Suprapubic skin (tissue), 4 donors: ENCODE data around the gene ANKRD11. TPM values are rescaled to one million over a fixed set of nuclear protein-coding genes. Genes with fewer than 3 reads are reported as not detected.

Experiments
- DNase-seq, 2 donors: peaks; one replicate each; pipeline ENCODE4 v3.0.0-alpha.2; 2019; ENCODE audit warnings: low spot score in 2 of 2
- H3K27ac ChIP-seq: fragments of 200-600 bp; sonication (generic); one replicate; pipeline ENCODE4 v1.5.1; 2019
- H3K27me3 ChIP-seq: fragments of 200-600 bp; sonication (generic); one replicate; pipeline ENCODE4 v1.5.1; 2019
- H3K36me3 ChIP-seq: fragments of 200-600 bp; sonication (generic); one replicate; pipeline ENCODE4 v1.5.1; 2019
- H3K4me1 ChIP-seq: fragments of 200-600 bp; sonication (generic); one replicate; pipeline ENCODE4 v1.5.1; 2019
- H3K4me3 ChIP-seq: fragments of 200-600 bp; sonication (generic); one replicate; pipeline ENCODE4 v1.5.1; 2019; ENCODE audit warnings: mild to moderate bottlenecking
- H3K9me3 ChIP-seq: fragments of 200-600 bp; sonication (generic); one replicate; pipeline ENCODE4 v1.5.1; 2019
- CTCF ChIP-seq, 2 donors: fragments of 200-600 bp in 1 of 2; fragments of 450-650 bp in 1 of 2; sonication (generic) in 1 of 2; IDR thresholded peaks; one replicate each; pipeline ENCODE4 v1.5.1; 2016 to 2019; ENCODE audit warnings: antibody characterized with exemption in 2 of 2, mild to moderate bottlenecking in 1 of 2, moderate library complexity in 1 of 2
- EP300 ChIP-seq: sonication (generic); formaldehyde crosslinking; IDR thresholded peaks from one replicate; pipeline ENCODE4 v1.6.1; 2017; ENCODE audit warnings: antibody characterized with exemption
- POLR2A ChIP-seq, 2 donors: fragments of 450-650 bp; IDR thresholded peaks; one replicate each; pipeline ENCODE4 v1.6.1; 2017; ENCODE audit warnings: antibody characterized with exemption in 2 of 2, mild to moderate bottlenecking in 2 of 2, moderate library complexity in 2 of 2
- POLR2AphosphoS5 ChIP-seq, 3 donors: sonication (generic); formaldehyde crosslinking; IDR thresholded peaks; one replicate each; pipeline ENCODE4 v1.6.1; 2017; ENCODE audit warnings: antibody characterized with exemption in 3 of 3
- WGBS: methylation state at CpG from one replicate; pipeline ENCODE4 v1.1.5; 2018; 5-methylcytosine and 5-hydroxymethylcytosine counted together
- total RNA-seq, 4 donors: library from RNA; depleted of rRNA; stranded (reverse); fragments of >200 nt; gene quantifications; one replicate each; pipeline ENCODE4 v1.1.0, GENCODE V29; 2016

The ANKRD11 gene
- total RNA-seq, 4 donors from 2014 or later = 85.4 to 212 (median 127) TPM

DNA sequence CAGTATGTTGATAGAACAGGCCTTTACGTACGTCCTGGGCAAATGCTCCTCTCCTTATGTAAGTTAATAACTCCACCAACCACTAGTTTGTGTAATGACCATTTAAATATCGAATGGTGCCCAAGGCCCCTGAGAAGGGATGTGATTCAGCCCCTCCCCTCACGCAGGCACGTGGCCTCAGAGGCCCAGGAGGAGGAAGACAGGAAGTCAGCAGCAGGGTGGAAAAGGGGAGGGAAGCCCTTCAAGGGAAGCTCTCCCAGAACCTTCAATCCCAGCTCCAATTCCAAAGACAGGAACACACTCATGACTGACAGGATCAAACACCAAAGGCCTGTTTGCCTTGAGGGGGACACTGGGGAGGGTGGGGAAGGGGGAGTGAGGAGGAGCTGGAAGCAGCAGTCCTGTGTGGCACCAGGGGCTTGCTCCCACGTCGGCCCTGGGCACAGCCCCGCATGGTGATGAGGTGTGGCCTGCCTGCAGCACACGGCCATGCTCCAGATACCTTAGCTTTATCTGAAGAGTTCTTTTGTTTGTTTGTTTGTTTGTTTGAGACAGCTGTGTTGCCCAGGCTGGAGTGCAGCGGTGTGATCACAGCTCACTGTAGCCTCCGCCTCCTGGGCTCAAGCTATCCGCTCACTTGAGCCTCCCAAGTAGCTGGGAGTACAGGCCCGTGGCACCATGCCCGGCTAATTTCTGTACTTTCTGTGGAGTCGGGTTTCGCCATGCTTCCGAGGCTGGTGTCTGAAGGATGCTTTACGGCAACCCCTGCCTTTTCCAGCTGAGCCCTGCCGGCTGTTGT is 167.8 kb downstream of the ANKRD11 start:
- DNase-seq = peak in 1 of 2 donors; percentile 75
- no peaks in the 10 kb centered on the region for H3K27me3 ChIP-seq
- H3K9me3 ChIP-seq = no peaks in the 10 kb centered on the region
- TF ChIP-seq POLR2AphosphoS5 (IDR thresholded peaks at IDR 0.05) = no peak
- TF ChIP-seq POLR2A (IDR thresholded peaks at IDR 0.05) = no peak
- TF ChIP-seq EP300 = no peak
- no peak for TF ChIP-seq CTCF (IDR thresholded peaks at IDR 0.05)
- WGBS = 53% methylated on average over 16 of the region's 19 CpGs
- peak overlapping the region; percentile 35 for H3K27ac ChIP-seq
- peaks cover 87% of the 10 kb centered on the region for H3K4me1 ChIP-seq
- H3K36me3 ChIP-seq = no peaks in the 10 kb centered on the region
- no peak overlapping the region for H3K4me3 ChIP-seq

- Histone ChIP-seq H3K4me3 (peak overlapping the region; percentile 12), H3K9me3 (no peaks in the 10 kb centered on the region), H3K27ac (peak overlapping the region; percentile 35), H3K36me3 (no peaks in the 10 kb centered on the region), H3K4me1 (peaks cover 93% of the 10 kb centered on the region), H3K27me3 (no peaks in the 10 kb centered on the region)
- no peak for TF ChIP-seq EP300
- no peak for TF ChIP-seq CTCF (IDR thresholded peaks at IDR 0.05)
- no peak for TF ChIP-seq POLR2AphosphoS5 (IDR thresholded peaks at IDR 0.05)
- no peak for TF ChIP-seq POLR2A (IDR thresholded peaks at IDR 0.05)
- 56% methylated on average over 16 of the region's 30 CpGs for WGBS
- DNase-seq = no peak
Measured at GRCh38 chr16:89320782-89321501, 169.4 kb downstream of the ANKRD11 start.

GRCh38 chr16:89319886-89320781 is 170.2 kb downstream of the ANKRD11 start:
- Histone ChIP-seq H3K36me3 (no peaks in the 10 kb centered on the region), H3K27me3 (no peaks in the 10 kb centered on the region), H3K4me1 (peaks cover 93% of the 10 kb centered on the region), H3K9me3 (no peaks in the 10 kb centered on the region), H3K4me3 (peak overlapping the region; percentile 12), H3K27ac (peak overlapping the region; percentile 35)
- TF ChIP-seq EP300 (no peak), POLR2AphosphoS5 (IDR thresholded peaks at IDR 0.05) (no peak), POLR2A (IDR thresholded peaks at IDR 0.05) (no peak), CTCF (IDR thresholded peaks at IDR 0.05) (no peak)
- no peak for DNase-seq
- 14% methylated on average over 11 of the region's 32 CpGs for WGBS

- H3K9me3 ChIP-seq = no peaks in the 10 kb centered on the region
- WGBS = no CpG with 5 or more reads among the region's 4 CpGs
Measured at GRCh38 chr16:89319631-89319885, 170.8 kb downstream of the ANKRD11 start.

More at GRCh38 chr16:89319631-89319885, 170.8 kb downstream of the ANKRD11 start:
- Histone ChIP-seq H3K27ac (no peak overlapping the region), H3K27me3 (no peaks in the 10 kb centered on the region), H3K4me3 (no peak overlapping the region), H3K36me3 (no peaks in the 10 kb centered on the region), H3K4me1 (peaks cover 97% of the 10 kb centered on the region)
- TF ChIP-seq CTCF (IDR thresholded peaks at IDR 0.05) = no peak
- no peak for TF ChIP-seq POLR2AphosphoS5 (IDR thresholded peaks at IDR 0.05)
- TF ChIP-seq POLR2A (IDR thresholded peaks at IDR 0.05) = no peak
- no peak for TF ChIP-seq EP300
- no peak for DNase-seq
